SIG-M5 (cell line): Measurements from ENCODE around the gene AUNIP.
"Not testable (repeated sequence)": the region's sequence is repeated elsewhere in the genome, so short reads cannot be mapped to it uniquely, and the experiment has no call there.

Experiments
- DNase-seq: peaks from one replicate; lab custom pipeline; 2025; lab: John Stamatoyannopoulos, UW

The AUNIP gene

DNA sequence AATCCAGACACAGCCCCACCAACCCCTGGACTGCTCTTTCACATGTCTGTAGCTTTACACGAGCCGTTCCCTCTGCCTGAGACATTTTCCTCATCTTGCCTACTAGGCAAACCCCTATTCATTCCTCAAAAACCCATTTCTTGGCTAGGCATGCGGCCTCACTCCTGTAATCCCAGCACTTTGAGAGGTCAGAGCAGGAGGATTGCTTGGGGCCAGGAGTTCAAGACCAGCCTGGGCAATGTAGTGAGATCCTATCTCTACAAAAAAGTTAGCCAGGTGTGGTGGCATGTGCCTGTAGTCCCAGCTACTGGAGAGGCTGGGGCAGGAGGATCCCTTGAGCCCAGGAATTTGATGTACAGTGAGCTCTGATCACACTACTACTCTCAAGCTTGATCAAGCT lies 5.2 kb upstream of the AUNIP start:
- DNase-seq = no peak

DNA sequence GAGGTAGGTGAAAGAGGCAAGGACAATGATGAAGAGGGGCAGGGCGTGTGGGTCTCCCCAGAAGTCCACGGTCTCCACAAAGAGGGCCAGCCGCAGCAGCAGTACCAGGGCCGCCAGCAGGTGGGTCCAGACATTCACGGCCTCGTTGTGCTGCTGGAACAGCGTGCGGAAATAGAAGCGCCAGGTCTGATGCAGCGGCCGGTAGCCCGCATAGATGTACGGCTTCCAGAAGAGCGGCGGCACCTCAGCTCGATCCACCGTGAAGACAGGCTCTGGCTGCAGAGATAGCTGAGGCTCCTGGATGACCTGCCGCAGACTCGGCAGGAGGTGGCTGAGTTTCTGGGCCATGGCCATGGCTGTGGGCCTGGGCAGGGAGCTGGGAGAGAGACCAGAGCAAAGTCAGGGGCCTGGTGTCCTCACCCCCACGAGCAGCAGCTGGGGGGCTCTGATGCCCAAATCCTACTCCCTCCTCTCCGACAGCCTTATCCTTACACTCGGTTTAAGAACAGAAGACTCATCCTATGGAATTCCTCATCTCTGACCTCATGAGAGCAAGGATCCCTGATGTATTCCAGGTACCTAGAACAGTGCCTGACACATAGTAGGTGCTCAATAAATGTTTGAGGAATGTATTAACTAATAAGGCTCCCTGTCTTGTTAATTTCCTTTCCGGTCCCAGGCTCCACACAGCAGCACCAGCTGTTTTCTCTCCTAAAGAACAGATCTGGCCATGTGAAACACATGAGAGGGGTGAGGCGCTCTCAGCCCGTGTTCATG lies 4.4 kb upstream of the AUNIP start:
- no peak for DNase-seq

DNA sequence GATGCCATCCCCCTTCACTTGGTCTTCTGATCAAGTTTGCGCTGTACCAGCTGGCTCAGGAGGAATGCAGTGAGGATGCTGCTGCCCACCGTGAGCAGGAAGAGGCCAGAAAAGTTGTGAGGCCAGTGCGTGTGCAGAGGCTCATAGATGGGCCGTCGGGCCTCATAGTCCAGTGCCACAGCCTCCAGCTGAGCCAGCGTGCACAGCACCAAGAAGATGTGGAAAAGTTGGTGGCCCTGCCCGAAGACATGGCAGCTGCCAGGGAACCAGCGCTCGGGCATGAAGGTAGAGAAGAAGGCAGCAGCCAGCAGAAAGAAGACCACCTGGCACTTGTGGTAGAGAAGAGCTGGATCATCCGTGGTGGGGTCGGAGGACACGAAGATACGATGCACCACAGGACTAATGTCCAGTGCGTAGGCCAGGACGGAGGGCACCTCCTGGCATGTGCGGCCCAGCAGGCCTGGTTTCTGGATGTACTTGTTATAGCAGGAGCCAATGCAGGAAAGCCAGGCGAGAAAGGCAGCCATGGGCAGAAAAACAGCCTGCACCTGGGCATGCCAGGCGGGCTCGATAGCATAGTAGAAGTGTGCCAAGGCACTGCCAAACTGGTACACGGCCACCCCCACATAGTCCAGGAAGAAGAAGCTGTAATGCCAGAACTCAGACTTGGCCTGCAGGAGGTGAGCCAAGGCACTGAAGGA lies 3.7 kb upstream of the AUNIP start:
- no peak for DNase-seq

DNA sequence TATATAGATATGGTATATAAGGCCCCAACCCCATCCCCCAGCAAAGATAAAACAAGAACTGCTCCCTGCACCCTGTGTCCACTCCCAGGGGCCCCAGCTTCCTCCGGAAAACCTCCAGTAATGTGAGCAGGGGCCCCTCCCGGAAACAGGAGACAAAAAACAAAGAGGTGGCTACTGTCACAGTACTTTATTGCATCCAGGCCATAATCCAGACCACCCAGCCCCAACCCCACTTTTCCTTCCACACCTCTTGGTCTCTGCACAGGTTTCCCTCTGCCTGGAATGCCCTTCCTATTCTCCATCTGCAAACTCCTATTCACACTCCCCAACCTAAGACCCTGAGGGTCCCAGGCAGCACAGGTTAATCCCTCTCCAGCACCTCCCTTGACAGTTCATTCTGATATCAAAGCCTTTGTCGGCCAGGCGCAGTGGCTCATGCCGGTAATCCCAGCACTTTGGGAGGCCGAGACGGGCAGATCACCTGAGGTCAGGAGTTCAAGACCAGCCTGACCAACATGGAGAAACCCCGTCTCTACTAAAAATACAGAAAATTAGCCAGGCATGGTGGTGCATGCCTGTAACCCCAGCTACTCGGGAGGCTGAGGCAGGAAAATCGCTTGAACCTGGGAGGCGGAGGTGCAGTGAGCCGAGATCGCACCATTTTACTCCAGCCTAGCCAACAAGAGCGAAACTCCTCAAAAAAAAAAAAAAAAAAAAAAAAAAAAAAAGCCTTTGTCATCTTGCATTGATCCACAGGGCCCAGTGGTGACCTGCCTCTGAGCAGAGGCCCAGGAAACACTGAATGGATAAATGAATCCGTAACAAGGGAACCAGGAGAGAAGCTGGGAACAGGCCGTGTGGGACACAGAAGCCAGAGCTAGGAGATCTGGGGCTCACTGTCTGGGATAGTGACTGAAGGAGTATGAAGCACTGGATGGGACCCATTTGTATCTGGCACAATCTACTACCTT lies 2.3 kb upstream of the AUNIP start:
- DNase-seq = no peak

DNA sequence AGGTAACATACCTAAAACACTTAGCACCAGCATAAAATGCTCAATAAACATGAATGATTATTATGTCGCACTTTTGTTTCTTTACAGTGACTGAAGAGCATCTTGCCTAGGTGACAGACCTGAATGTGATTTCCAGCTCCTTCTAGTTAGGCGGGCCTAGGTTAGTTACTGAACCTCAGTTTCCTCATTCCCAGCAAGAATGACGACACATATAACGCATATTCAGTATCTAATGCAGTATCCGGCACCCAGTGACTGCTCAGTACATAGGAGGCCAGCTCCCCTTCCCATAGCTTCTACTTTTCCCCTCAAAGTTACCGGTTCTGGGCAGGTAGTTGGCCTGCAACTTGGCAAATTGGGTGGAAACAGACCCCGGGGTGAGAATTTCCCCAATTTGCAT lies 763 bp downstream of the AUNIP start:
- peak; percentile 14 for DNase-seq

DNA sequence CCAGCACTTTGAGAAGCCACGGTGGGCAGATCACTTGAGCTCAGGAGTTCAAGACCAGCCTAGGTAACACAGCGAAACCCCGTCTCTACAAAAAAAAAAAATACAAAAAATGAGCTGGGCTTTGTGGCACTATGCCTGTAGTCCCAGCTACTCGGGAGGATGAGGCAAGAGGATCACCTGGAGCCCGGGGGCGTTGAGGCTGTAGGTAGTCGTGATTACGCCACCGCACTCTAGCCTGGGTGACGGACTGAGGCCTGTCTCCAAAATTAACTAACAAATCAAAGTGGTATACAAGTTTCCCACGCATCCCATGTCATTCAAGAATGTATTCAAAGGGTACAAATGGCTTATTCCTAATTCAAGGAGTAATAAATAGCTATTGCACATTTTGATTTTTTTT lies 2.4 kb downstream of the AUNIP start:
- no peak for DNase-seq

DNA sequence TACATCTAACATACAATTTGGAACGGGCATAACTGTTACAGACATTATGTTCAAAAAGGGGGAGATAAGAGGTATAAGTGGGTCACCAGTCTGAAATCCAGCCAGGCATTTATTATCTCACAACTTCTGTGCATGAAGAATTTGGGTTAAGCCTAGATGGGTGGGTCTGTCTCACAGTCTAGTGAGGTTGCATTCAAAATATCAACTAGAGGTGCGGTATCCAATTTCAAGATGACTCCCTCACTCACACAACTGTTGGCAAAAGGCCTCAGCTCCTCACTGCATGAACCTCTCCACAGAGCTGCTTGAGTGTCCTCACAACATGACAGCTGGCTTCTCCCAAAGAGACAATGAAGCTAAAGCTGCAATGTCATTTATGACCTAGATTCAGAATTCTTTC lies 4.7 kb downstream of the AUNIP start:
- DNase-seq = no peak

DNA sequence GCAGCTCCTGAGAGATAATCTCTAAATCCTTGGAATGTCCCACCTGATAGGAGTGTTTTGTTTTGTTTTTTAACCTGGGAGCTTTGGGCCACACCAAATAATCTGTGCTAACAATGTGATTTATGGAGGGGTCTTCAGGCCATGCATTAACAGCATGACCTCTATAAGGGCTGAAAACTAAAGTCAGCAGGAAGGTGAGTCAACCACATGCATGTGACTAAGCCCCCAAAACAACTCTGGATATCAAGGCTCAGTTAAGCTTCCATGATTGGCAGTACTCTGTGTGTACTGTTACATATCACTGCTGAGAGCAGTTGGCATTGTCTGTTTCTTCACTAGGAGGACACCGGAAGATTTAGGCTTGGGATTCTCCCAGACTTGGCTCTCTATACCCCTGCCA lies 10.7 kb downstream of the AUNIP start:
- no peak for DNase-seq

DNA sequence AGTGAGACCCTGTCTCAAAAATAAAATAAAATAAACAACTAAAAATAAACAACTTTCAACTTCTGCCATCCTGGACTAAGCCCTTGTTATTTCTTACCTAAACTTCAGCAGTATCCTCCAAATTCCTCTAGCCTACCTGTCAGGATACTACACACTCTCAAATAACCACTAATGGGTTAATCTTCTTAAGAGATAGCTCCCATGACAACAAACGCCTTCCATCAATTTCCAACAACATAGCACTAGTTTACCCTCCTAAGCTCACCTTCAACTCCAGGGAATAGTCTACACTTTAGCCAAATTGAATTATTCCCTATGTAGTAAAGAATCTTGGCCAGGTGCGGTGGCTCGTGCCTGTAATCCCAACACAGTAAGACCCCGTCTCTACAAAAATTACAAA lies 11.3 kb downstream of the AUNIP start:
- DNase-seq = no peak

DNA sequence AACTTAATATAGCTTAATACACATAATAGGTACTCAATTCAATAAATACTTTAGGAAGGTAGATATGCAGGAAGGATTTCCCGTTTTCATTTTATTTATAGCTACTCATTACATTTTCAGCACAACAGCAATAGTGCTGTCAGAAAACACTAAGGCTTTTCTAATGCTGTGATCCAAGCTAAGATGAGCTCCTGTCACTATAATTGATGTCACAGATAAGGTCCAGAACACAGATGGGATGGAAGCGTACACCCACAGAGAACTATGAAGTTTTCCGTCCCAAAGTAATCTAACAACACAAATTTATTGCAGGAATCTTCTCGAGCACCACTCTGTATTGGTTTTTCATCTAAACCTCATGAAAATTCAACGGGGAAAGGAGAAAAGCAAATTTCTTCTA lies 13.6 kb downstream of the AUNIP start:
- no peak for DNase-seq

DNA sequence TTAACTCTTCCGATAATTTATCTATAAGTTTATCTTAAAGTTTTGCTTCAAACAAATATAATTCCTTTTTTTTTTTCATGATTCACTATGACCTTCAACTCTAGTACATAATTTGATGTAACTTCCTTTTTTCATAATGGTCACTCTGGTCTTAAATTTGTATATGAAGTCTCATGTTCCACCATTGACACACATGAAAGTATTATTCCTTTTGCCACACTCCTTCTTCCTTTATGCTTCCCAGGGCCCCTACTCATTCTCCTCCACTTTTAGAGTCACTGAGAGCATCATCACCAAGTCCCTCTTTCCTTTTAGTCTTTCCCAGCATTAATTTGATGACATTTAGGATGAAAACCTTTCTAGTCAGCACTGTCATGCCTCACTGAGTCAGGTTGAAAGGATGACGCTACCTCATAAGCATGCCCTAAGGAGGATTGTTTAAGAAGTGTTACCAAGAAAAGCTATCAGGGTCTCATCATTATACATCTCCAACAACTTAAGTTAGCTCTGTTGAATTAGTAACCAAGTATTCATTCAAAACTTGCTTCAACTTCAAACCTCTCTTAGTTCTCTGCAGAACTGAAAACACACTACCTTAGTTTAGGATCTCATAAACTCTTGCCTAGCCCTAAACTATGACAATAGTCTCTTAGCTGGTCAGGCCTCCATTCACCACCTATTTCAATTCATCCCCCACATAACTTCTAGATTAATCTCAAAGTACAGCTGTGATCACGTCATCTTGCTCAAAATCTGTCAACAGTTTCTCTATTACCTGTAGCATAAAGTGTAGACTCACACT lies 14.5 kb downstream of the AUNIP start:
- no peak for DNase-seq

DNA sequence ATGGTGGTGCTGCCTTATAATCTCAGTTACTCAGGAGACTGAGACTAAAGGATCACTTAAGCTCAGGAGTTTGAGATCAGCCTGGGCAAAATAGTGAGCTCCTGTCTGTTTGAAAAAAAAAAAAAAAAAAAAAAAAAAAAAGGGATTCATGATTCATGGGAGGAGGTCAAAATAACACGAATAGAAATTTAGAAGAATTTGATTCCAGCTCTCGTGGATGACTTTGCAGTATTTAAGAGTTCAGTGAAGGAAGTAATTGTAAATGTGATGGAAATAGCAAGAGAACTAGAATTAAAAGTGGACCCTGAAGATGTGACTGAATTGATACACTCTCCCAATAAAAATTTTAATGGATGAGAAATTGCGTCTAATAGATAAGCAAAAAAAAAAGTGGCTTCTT lies 15.8 kb downstream of the AUNIP start:
- DNase-seq = no peak

DNA sequence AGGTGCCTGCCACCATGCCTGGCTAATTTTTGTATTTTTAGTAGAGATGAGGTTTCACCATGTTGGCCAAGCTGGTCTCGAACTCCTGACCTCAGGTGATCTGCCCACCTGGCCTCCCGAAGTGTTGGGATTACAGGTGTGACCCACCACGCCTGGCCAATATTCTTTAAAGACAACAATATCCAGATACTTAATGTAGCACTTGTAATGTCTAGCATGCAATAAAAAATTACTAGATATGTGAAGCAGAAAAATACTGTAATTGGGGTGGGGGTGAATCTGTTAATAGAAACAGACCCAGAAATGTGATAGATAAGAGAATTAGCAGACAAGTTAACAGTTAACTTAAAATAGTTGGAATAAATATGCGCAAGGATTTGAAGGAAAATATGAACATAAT lies 19.4 kb downstream of the AUNIP start:
- not testable (repeated sequence) for DNase-seq

DNA sequence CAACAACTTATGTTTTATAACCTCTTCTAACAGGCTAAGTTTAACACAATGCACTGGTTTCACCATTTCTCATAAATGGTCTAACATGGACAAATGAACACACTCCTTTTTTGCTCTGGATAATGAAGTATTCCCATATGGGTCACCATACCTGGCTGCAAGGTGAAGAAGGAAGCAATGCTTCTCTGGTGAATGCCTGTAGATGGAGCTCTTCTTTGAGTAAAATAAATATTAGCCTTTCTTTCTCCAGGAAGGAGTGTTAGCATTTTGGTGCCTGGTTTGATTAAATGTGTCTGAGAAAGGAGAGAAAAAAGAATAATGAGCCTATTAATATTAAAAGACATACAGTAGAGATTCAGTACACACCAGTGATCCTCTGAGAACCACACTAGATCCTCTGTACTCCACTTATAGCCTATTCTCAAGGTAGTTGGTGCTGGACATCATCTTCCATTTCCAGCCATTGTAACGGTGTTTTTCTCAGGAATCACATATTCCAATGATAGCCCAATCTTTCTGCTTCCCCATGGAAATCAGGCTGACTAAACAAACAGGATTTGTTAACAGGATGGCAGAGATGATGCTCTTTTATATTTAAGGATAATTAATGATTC lies 21.9 kb downstream of the AUNIP start:
- no peak for DNase-seq

DNA sequence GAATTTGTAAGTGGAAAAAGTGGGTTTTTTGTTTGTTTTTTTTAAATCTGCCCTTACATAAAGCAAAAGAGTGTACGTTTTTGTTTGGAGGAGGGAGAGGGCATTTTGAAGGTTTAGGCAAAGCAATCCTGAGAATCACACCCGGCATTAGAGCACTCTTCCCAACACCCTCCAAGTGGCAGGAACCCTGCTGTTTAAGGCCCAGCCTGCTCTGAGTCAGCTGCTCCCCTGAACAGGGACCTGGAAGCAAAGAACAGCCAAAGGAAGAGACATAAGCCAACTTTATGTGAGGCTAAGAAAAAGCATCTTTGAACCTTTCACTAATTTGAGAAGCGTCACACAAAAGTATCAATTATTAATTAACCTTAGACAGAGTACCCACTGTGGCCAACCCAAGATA lies 22.6 kb downstream of the AUNIP start:
- no peak for DNase-seq

DNA sequence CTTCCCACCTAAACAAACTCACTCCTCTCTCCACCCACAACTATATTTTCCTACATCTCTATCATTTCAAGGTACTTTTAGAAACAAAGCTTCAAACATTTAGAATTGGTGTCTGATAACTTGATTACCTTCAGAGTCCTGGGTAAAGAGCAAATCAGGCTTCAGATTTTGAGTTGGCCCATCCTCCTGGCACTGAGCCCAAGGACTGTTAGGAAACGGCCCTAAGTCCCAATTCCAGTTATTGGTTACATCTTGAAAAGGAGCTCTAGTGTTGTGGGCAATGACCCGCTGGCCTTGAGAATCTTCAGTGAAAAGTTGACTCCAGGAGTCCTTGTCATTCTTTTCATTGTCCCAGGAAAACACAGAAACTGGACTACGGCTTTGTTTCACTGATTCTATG lies 24.4 kb downstream of the AUNIP start:
- no peak for DNase-seq

DNA sequence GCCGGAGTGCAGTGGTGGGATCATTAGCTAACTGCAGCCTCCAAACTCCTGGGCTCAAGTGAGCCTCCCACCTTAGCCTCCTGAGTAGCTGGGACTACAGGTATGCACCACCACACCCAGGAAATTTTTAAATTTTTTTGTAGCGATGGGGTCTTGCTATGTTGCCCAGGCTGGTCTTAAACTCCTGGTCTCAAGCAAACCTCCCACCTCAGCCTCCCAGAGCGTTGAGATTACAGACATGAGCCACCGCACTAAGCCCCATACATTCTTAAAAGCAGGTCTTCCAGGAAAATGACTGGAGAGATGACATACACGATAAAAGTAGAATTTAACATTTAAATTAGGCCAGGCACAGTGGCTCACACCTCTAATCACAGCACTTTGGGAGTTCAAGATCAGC lies 26.1 kb downstream of the AUNIP start:
- no peak for DNase-seq

DNA sequence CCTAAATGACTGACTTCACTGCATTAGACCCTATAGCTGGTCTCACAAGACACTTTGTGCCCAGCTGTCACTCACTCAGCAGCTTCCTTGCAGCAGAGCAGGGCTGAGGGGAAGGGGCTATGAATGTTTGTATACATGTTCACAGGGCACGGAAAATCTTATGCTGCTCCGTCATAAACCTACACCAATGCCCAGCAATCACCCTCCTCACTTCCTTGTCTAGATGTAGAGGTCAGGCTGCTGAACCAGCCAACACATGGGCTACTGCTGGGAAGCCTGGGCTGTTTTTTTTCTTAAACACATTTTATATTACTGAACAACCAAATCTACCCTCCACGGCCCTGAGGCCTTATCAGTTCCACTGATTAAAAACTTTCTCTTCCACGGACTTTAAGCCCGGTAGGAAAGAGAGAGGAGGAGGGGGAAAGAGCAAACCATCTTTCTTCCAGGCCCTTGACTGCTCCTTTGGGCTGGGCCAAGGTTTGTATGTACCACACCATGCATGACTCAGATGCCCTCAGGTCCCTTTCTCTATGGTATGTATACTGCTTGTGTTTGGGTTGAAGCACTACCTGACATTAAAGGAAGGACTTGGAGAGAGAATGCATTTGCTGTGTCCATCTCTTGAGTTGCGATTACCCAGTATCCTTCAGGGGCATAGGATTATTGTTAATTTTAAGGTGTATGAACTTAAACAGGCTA lies 26.8 kb downstream of the AUNIP start:
- DNase-seq = no peak

DNA sequence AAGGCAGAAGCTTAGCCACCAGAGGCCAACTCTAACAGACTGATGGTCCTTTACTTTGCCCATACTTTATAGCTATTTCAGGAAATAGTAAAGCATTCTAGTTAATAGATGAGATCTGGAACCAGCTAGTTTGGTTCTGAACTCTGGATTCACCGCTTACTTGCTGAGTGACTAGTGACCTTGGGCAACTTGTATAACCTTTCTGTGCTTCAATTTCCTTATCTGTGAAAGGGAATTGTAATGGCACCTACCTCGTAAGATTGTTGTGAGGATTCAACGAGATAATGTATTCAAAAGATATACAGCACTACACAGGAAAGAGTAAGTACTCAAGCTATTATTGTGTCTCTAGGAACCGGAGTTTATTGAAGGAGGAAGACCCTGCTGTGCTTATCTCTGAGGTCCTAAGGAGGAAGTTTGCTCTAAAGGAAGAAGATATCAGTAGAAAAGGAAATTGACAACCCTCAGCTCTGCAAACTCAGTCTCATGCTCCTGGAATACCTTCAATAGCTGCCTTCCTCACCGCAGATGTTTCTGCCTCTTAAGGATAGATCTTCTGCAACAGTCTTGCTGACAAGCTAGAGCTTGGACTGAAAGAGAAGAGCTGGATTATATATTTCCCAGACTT lies 27.6 kb downstream of the AUNIP start:
- no peak for DNase-seq

DNA sequence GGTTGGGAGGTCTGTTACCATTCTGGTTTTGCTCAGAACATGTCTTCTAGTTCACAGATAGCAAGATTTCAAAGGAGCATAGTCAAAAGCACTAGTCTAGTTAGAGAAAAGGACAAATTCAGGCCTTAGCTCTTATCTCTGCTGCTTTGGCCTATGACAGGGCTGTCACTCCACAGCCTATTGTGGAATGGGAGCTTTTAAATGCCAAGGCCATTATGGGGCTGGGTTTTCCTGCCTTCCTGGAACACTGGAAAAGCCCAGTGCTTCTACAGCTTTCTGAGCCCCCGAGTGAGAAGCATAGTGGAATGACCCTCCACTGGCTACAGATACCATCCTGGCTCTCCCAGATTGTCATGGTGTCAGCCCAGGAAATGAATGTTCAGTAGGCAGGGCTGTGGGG lies 30.2 kb downstream of the AUNIP start:
- DNase-seq = no peak
